Nephron progenitor cell (in vitro differentiated cells): ENCODE measurements around the gene DBP.
"Not testable (repeated sequence)": the region's sequence is repeated elsewhere in the genome, so short reads cannot be mapped to it uniquely, and the experiment has no call there.

Experiments used
- DNase-seq: peaks from one replicate; pipeline ENCODE4 v3.0.0; 2021
- H3K27ac Mint-ChIP-seq: 2 replicates; pipeline ENCODE4 v1.8.0; 2021; ENCODE audit warnings: mild to moderate bottlenecking, moderate library complexity, mixed read lengths
- H3K27me3 Mint-ChIP-seq: 2 replicates; pipeline ENCODE4 v1.8.0; 2021; ENCODE audit warnings: mild to moderate bottlenecking, low read depth, mixed read lengths; ENCODE audit not compliant: poor library complexity
- H3K36me3 Mint-ChIP-seq: 2 replicates; pipeline ENCODE4 v1.8.0; 2021; ENCODE audit warnings: low read depth, mixed read lengths
- H3K4me1 Mint-ChIP-seq: 2 replicates; pipeline ENCODE4 v1.8.0; 2021; ENCODE audit warnings: mixed read lengths
- H3K4me3 Mint-ChIP-seq: 2 replicates; pipeline ENCODE4 v1.8.0; 2021; ENCODE audit warnings: mild to moderate bottlenecking, moderate library complexity, mixed read lengths
- H3K9me3 Mint-ChIP-seq: 2 replicates; pipeline ENCODE4 v1.8.0; 2021; ENCODE audit warnings: mild to moderate bottlenecking, moderate library complexity, mixed read lengths
- TF ChIP-seq, protein P1 (sequence below): fragments of 200-600 bp; sonication (generic); IDR thresholded peaks from 2 replicates; pipeline ENCODE4 v1.5.0; 2021; ENCODE audit warnings: antibody characterized with exemption

Gene DBP

DNA sequence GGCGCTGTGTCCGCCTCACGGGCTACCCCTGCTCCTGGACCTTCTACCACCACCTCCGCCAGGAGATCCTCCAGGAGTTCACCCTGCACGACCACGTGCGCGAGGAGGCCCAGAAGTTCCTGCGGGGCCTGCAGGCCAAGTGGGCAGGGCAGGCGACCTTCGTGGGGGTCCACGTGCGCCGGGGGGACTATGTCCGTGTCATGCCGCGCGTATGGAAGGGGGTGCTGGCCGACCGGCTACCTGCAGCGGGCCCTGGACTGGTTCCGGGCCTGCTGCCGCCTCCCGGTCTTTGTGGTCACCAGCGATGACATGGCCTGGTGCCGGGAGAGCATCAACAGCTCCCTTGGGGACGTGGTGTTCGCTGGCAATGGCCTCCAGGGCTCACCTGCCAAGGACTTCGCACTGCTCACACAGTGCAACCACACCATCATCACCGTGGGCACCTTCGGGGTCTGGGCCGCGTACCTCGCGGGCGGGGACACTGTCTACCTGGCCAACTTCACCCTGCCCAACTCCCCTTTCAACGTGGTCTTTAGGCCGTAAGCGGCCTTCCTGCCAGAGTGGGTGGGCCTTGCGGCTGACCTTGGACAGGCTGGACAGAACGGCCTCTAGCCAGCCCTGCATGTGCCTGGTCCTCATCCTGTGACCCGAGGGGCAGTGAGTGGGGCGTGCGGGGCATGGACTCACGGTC lies 43.4 kb upstream of the DBP start:
- TF ChIP-seq, protein P1, sequence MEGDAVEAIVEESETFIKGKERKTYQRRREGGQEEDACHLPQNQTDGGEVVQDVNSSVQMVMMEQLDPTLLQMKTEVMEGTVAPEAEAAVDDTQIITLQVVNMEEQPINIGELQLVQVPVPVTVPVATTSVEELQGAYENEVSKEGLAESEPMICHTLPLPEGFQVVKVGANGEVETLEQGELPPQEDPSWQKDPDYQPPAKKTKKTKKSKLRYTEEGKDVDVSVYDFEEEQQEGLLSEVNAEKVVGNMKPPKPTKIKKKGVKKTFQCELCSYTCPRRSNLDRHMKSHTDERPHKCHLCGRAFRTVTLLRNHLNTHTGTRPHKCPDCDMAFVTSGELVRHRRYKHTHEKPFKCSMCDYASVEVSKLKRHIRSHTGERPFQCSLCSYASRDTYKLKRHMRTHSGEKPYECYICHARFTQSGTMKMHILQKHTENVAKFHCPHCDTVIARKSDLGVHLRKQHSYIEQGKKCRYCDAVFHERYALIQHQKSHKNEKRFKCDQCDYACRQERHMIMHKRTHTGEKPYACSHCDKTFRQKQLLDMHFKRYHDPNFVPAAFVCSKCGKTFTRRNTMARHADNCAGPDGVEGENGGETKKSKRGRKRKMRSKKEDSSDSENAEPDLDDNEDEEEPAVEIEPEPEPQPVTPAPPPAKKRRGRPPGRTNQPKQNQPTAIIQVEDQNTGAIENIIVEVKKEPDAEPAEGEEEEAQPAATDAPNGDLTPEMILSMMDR, result no peak
- H3K27ac Mint-ChIP-seq, result no peak overlapping the region
- no peaks in the 10 kb centered on the region for H3K9me3 Mint-ChIP-seq
- peaks cover 12% of the 10 kb centered on the region for H3K27me3 Mint-ChIP-seq
- H3K36me3 Mint-ChIP-seq, result no peaks in the 10 kb centered on the region
- H3K4me3 Mint-ChIP-seq, result no peak overlapping the region
- H3K4me1 Mint-ChIP-seq, result peaks cover 5% of the 10 kb centered on the region
- no peak for DNase-seq

- not testable (repeated sequence) for DNase-seq, H3K9me3 Mint-ChIP-seq, H3K4me3 Mint-ChIP-seq, H3K27ac Mint-ChIP-seq, H3K36me3 Mint-ChIP-seq, H3K4me1 Mint-ChIP-seq
- H3K27me3 Mint-ChIP-seq, result peaks cover 16% of the 10 kb centered on the region
Measured at GRCh38 chr19:48680006-48680405, 42.8 kb upstream of the DBP start.

DNA sequence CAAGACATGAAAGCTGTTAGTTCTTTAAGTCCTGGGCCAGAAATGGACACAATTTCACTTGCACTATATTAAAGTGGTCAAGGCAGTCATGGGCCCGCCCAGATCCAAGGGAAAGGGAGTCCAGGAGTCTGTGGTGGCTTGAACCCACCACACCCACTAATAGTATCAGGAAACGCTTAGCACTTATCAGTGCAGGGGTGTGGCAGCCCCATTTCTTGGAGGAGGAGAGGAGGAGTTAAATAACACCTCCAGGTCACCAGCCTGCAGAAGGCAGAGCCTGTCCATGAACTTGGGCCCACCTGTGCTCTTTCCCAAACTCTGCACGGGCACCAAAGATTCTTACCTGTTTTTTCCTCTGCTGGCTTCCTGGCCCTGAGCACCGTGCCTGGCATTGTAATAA lies 41.0 kb upstream of the DBP start:
- Mint-ChIP-seq H3K36me3 (no peaks in the 10 kb centered on the region), H3K27me3 (peaks cover 22% of the 10 kb centered on the region), H3K4me3 (no peak overlapping the region), H3K9me3 (no peaks in the 10 kb centered on the region), H3K27ac (no peak overlapping the region), H3K4me1 (peaks cover 22% of the 10 kb centered on the region)
- DNase-seq, result no peak
- TF ChIP-seq, protein P1, result no peak

GRCh38 chr19:48676887-48677286 lies 39.7 kb upstream of the DBP start:
- TF ChIP-seq, protein P1, result no peak
- Mint-ChIP-seq H3K9me3 (no peaks in the 10 kb centered on the region), H3K4me3 (no peak overlapping the region), H3K4me1 (peaks cover 28% of the 10 kb centered on the region), H3K27ac (no peak overlapping the region), H3K27me3 (peaks cover 21% of the 10 kb centered on the region), H3K36me3 (no peaks in the 10 kb centered on the region)
- DNase-seq, result no peak

DNA sequence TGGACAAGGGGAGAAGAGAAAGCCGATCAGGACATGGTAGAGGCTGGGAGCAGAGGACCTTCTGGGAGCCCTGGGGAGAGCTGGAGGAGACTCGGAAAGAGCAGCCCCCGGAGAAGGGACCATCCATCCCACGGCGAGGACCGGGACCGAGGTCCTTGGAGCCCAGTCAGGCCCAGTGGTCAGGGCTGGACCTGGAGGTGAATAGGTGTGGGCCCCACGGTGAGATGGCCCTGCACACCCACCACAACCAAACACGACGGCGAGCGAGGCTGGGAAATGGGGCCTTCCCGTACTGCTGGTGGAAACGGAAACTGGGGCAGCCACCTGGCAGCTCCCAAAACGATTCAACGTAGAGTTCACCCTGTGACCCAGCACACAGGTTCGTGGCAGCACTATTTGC lies 39.3 kb upstream of the DBP start:
- TF ChIP-seq, protein P1, result no peak
- Mint-ChIP-seq H3K27ac (no peak overlapping the region), H3K4me1 (peaks cover 29% of the 10 kb centered on the region), H3K27me3 (peaks cover 17% of the 10 kb centered on the region), H3K36me3 (no peaks in the 10 kb centered on the region), H3K9me3 (no peaks in the 10 kb centered on the region), H3K4me3 (no peak overlapping the region)
- DNase-seq, result no peak

GRCh38 chr19:48674921-48675824 lies 38.0 kb upstream of the DBP start:
- Mint-ChIP-seq H3K4me1 (peaks cover 39% of the 10 kb centered on the region), H3K27ac (no peak overlapping the region), H3K27me3 (peaks cover 17% of the 10 kb centered on the region), H3K36me3 (no peaks in the 10 kb centered on the region), H3K9me3 (no peaks in the 10 kb centered on the region), H3K4me3 (no peak overlapping the region)
- peak; percentile 84 for DNase-seq
- TF ChIP-seq, protein P1, result peak; percentile 81
